Loucy (cell line): ENCODE results near the gene TFPT.

ENCODE experiments used
- EZH2phosphoT487 ChIP-seq: fragments of 200-600 bp; IDR thresholded peaks from 2 replicates; pipeline ENCODE4 v1.6.1; 2018; ENCODE audit warnings: antibody characterized with exemption, mild to moderate bottlenecking, moderate library complexity, borderline replicate concordance
- TF ChIP-seq, protein P1 (sequence below): fragments of 200-600 bp; sonication (generic); conservative IDR thresholded peaks from 2 replicates; pipeline ENCODE4 v1.5.1; 2014; ENCODE audit warnings: mild to moderate bottlenecking, antibody characterized with exemption, low read length

DNA sequence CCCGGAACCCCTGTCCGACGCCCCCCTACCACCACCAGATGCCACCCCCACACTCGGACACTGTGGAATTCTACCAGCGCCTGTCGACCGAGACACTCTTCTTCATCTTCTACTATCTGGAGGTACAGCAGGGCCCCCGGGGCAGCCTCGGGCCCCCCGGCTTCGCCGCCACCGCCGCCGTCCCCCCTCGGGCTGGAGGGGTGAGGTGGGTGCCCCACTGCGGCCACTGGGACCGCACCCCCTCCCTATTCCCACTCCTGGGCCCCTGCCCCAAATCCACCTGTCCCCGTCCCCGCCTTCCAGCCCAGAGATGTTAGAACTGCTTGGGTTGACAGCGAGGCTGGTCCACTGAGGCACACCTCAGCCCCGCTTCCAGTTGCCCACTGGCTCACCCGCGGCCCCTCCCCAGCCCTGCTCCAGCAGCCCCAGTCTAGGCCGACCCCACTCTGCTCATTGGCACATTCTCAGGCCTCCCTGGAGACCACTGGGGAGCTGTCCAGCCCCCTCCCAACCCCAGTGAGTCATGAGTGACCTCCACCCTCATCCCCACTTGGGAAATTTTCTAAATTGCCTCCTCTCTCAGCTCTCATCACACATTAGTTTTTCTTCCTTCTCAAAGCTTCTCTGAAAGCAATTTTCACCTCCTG is 37.5 kb upstream of the TFPT start:
- TF ChIP-seq, protein P1, sequence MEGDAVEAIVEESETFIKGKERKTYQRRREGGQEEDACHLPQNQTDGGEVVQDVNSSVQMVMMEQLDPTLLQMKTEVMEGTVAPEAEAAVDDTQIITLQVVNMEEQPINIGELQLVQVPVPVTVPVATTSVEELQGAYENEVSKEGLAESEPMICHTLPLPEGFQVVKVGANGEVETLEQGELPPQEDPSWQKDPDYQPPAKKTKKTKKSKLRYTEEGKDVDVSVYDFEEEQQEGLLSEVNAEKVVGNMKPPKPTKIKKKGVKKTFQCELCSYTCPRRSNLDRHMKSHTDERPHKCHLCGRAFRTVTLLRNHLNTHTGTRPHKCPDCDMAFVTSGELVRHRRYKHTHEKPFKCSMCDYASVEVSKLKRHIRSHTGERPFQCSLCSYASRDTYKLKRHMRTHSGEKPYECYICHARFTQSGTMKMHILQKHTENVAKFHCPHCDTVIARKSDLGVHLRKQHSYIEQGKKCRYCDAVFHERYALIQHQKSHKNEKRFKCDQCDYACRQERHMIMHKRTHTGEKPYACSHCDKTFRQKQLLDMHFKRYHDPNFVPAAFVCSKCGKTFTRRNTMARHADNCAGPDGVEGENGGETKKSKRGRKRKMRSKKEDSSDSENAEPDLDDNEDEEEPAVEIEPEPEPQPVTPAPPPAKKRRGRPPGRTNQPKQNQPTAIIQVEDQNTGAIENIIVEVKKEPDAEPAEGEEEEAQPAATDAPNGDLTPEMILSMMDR: no peak
- TF ChIP-seq EZH2phosphoT487: no peak
